ENCODE measurements around the gene NSMCE4A.
"Not testable (repeated sequence)": the region's sequence is repeated elsewhere in the genome, so short reads cannot be mapped to it uniquely, and the experiment has no call there.

The NSMCE4A gene

DNA sequence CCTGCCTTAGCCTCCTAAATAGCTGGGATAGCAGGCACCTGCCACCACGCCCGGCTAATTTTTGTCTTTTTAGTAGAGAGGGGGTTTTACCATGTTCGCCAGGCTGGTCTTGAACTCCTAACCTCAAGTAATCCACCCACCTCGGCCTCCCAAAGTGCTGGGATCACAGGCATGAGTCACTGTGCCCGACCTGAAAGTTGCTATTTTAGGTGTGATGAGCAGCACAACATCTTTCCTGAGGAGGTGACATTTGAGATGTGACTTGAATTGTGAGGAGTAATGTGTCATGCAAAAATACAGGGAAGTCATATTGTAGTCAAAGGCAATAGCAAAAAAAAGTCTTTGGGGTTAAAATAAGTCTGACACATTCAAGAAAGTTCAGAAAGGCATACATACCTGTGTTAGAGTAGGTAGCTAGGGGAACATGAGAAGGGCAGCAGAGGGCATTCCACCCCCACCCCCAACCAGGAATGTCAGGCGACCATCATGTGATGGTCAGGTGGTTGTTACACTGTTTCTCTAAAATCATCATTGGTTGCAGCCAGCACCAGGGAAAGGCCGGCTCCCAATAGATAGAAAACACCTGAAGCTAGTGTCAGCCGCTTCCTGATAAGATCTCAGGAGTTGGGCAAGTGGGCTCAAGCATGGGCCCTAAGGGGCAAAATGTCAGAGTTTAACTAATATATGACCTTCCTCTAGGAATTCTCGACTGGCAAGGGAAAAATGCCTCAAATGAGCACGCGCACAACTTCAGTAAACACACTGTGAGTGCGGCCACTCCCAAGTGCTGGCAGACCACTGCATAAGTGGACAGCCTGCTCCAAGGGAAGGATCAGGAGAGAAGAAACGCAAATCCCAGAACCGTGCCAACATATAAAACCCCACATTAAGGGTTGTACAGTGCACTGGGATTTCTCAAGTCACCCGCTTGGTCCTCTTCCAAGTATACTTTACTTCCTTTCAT, 13.6 kb upstream of the NSMCE4A start, which contains the start of gene TACC2:
Gene TACC2 (plus strand): TSS at position 803 of the 964 bp plus-strand sequence. CDS start 32,819 bp downstream, outside the sequence.
- peak; percentile 63 for ATAC-seq
- DNase-seq = peak; percentile 32

DNA sequence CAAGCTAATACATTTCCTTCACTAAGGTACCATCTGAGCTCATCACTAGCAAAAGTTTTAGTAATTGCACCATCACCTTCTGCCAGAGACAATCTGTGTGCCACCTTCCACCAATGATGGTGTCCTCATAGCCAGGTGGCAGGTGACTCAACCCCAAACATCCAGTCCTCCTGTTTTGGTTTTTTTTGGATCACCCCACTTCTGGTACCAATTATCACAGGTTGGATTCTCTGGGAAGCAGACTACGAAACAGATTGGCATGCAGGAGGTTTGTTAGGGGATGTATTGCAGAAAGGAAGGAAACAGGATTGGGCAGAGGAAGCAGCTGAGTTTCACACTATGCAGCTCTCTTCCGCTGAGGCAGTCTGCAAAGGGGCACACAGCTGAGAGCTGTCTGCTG, 9.4 kb upstream of the NSMCE4A start:
- ATAC-seq = no peak

DNA sequence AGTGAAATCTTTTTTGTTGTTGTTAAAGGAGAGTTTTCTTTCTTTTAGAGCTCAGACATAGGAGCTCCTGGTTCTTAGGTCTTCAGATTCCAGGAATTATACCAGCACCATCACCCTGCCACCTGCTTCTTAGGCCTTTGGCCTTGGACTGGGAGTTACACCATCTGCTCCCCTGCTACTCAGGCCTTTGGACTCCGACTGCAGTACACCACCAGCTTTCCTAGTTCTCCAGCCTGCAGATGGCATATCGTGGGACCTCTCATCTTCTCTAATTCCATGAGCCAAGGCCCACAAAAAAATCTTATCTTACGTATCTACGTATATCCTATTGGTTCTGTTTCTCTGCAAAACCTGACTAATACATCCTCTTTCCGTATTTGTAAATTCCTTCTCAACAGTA, 8.8 kb upstream of the NSMCE4A start:
- ATAC-seq = no peak
- no peak for DNase-seq

More for the DNA sequence above, 9.4 kb upstream of the NSMCE4A start:
- no peak for DNase-seq

DNA sequence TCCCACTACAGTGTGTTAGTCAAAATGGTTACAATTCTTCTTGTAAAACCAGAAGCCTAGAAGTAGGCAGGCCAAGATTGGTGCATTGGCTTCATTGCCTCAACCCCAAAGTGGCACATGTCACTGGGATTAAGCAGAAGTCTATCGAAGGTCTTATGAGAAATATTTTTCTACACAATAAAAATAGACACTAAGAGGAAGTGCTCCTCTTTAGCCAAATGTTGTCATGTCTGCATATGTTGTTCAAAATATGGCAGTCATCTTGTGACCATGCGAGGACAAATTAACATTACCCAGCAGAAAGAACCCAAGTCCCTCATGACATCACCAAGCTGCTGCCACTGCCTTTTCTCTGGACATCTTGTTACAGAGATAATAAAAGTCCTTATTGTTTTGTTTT, 6.3 kb upstream of the NSMCE4A start:
- DNase-seq (no peak), ATAC-seq (no peak)

DNA sequence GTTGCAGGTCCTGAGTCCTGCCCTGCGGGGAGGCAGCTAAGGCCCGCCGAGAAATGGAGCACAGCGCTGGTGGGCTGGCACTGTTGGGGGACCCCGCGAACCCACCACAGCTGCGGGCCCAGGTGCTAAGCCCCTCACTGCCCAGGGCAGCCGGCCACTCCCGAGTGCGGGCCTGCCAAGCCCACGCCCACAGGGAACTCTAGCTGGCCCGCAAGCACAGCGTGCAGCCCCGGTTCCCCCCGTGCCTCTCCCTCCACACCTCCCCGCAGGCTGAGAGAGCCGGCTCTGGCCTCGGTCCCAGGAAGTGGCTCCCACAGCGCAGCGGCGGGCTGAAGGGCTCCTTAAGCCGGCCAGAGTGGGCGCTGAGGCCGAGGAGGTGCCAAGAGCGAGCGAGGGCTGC, 3.5 kb upstream of the NSMCE4A start:
- no peak for DNase-seq

DNA sequence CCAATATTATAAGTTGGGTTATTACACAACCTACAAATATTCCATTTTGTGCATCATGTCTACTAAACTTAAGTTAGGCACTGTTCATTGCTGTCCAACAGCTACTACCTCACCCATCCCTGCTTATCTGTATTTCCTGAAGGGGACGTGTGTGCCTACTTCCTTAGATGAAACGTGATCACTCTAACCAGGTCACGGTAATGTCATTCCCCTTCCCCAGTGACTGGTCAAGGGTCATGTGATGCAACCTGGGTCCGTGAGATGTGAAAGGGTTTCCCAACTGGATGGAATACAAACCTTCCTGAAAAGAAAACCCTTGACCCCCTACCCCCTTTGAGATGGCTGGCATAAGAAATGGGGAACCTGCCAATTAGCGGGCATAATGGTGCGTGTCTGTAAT, 1.6 kb upstream of the NSMCE4A start:
- ATAC-seq = no peak
- DNase-seq = no peak

More for the DNA sequence above, 3.5 kb upstream of the NSMCE4A start:
- ATAC-seq = no peak

DNA sequence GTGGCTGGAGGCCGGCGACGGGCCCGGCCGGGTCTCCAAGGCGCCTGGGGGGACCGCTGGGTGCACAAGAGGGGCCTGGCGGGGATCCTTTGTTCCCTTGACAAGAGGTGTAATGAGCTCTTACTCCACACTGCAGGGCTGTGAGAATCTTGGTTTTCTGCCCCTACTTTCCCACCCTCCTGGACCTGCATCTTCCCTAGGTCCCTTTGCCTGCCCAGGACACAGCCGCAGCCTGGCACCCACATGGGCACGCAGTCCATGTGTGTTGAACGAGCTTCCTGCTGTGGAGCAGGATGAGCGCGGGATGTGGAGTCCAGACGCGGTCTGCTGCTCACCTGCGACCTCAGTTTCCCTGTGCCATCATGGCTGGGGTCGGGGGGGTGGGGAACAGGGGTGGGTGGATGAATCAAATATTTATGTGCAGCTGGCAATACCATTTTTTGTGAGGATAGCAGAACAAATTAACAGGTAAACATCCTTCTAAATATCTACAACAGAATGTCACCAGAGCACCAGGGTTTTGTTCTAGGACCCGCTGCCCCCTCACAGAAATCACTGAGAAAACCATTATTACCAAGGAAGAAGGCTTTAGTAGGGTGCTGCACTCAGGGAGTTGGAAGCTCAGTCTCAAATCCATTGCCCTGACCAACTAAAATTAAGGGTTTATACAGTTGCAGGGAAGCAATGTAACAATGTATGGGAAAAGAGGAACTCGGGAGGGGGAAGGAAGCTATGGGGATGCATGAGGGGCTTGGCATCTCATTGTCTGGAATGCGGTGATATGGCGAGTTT, 474 bp upstream of the NSMCE4A start:
- DNase-seq (no peak), ATAC-seq (peak; percentile 29)

DNA sequence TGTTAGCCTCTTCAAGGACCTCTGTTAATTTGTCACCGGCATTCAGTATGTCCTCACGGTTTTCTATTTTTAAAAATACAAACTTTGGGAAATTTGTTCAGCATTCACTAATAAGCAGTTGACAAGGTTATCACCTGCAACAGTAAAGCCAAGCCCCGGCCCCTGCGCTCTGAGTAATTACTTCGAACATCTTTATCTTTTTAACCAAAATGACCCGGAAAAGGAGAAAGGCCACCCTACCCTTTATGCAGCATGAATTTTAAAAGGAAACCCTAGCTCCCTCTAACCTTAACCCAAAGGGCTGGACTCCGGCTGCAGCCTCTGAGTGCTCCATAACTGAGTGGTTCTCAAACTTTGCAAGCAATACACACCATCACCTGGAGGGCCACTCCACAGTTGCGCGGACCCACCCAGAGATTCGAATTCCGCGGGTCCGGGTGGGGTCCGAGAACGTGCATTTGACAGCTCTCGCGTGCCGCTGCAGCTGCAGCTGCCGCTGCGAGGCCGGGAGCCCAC, 940 bp downstream of the NSMCE4A start:
- DNase-seq (no peak), ATAC-seq (peak; percentile 17)

DNA sequence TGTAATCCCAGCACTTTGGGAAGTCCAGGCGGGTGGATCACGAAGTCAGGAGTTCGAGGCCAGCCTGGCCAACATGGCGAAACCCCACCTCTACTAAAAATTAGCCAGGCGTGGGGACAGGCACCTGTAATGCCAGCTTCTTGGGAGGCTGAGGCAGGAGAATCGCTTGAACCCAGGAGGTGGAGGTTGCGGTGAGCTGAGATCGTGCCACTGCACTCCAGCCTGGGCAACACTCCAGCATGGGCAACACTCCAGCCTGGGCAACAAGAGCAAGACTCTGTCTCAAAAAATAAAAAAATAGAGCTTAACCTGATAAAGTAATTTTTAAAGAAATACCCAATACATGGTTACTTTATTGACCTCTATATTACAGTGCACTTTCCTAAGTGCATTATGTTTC, 5.9 kb downstream of the NSMCE4A start:
- not testable (repeated sequence) for DNase-seq, ATAC-seq

DNA sequence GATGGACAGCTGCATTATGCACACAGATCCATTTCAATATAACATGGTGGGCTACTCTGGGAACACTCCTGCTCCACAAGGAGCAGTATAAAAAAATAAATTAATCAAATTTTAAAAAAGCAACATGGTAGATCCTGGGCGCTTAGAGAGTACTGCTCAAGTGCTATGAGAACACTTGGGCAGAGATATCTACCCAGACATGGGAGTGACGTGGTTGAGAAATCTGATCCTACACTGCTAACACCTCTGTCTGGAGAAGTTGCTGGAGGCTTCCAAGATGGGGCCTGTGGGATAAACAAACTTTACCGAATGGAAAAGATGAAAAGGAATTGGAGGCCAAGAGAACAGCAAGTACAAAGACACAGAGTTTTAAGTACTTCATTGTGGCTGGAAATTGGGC, 9.0 kb downstream of the NSMCE4A start:
- no peak for DNase-seq
- no peak for ATAC-seq

DNA sequence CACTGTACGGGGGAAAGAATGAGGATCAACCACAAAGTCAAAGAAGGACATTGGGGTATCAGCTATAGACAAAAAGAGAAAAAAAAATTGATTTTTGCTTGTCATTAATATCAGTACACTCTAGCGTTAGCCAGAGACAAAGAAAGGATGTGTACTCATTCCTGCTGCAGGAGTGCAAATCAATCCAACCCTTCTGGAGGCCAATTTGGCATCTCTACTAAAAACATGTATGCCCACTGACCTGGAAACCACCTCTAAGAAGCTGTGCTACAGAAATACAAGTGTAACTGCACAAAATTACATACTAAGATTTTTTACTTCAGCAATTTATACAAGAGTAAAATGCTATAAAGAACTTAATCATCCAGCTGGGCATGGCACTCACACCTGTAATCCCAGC, 13.6 kb downstream of the NSMCE4A start:
- DNase-seq (no peak), ATAC-seq (no peak)

DNA sequence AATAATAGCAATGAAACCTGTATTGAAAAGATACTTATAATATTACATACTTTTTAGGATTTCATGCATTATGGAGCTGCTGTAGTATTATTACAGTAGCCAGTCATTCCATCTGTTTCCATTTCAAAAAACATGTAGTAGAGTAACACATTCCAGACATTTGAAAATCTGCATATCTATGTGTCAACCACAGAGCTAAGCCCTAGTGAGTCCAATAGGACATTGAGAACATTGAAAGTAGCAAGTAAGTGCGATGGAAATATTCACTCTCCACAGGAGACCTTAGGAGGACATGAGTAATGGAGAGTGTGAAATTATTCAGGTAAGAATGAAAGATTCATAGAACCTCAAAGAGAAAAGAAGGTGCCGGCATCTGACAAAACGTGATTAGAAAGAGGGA, 15.3 kb downstream of the NSMCE4A start:
- DNase-seq (no peak), ATAC-seq (peak; percentile 84)

DNA sequence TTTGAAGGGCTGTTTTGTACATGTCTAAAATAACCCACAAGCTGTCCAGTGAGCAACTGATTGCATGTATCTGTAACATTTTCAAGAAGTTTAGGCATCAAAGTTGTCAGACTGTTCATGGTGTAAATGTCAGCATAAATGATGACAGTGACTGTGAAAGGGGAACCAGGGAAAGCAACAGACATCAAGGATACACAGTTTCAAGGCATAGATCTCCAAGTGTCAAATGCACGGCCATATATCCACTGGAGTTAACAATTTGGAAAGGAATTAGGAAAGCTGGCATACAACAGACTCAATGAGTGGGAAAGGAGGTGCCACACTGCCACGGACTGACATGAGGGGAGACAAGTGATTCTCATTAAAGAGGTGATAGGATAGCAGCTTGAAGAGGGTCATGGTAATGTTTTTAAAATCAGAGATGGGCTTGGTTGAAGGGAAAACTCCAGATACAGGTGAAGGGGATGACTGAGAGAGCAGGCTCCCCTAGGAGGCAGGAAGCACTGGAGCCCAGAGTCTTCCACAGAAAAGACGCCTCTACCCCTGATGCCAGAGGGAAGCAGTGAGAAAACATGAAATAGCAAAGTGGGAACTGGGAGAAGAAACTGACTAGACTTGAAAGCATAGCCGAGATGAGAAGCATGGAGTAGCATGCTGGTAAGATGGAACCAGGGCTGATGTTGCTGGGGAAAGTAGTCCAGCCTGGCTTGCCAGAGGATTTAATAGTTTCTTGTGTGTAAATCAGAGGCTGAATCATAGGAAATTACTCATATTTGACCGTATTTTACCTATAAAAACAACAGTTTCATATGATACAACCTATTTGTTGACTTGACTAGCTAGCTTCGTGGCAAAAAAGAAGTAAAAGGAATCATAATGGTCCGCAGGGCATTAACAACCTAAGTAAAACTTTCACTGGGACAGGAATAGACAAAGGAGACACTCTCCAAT, 18.6 kb downstream of the NSMCE4A start:
- ATAC-seq (no peak), DNase-seq (no peak)

DNA sequence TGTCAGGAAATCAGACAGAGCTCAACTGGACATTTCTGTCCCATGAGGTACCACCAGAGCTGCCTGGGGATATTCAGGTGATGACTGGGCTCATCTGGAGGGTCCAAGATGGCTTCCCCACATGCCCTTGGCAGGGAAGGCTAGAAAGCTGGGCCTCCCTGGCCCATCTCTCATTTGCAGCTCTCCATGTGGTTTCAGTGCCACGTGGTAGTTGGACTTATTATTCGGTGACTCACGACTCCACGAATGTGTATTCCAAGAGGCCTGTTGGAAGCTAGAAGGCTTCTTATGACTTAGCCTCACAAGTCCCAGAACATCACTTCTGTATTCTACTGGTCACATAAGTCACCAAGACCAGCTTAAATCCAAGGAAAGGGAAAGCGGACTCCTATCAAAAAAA, 22.8 kb downstream of the NSMCE4A start:
- ATAC-seq (no peak), DNase-seq (no peak)

DNA sequence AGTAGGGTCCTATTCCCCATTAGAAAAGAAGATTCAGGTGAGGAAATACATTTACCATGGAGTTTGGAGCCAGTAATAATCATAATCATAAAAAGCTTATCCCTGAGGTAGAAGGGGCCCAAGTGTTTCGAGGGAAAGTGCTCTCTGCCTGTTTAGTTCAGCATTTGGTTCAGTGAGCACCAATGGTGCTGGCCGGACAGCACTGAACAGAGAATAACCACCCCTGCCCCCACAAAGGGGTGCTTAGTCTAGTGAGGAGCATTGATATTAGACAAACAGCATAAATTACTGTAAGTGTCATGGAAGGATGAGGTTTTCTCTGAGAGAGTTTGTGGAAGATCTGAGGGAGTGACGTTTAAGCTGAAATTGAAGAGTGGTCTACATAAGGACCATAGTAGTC, 25.6 kb downstream of the NSMCE4A start:
- no peak for DNase-seq
- no peak for ATAC-seq

DNA sequence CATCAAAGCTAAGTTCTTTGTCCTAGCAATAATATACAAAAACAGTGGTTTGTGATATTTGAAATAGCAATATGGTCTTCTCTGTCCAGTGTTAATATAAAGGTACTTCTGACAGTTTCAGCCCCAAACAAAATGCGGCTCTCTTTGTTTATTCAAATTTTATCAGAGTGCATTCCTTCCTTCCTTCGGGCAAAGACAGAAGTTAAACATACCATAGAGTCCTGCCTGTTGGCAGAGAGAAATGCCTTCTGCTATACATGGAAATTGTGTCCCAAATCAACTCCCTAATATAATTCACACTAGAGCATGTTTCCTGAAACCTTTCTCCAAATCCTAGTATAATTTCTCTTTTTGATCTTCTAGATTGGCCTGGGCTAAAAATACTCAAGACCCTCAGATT, 26.0 kb downstream of the NSMCE4A start:
- no peak for DNase-seq
- ATAC-seq = no peak

DNA sequence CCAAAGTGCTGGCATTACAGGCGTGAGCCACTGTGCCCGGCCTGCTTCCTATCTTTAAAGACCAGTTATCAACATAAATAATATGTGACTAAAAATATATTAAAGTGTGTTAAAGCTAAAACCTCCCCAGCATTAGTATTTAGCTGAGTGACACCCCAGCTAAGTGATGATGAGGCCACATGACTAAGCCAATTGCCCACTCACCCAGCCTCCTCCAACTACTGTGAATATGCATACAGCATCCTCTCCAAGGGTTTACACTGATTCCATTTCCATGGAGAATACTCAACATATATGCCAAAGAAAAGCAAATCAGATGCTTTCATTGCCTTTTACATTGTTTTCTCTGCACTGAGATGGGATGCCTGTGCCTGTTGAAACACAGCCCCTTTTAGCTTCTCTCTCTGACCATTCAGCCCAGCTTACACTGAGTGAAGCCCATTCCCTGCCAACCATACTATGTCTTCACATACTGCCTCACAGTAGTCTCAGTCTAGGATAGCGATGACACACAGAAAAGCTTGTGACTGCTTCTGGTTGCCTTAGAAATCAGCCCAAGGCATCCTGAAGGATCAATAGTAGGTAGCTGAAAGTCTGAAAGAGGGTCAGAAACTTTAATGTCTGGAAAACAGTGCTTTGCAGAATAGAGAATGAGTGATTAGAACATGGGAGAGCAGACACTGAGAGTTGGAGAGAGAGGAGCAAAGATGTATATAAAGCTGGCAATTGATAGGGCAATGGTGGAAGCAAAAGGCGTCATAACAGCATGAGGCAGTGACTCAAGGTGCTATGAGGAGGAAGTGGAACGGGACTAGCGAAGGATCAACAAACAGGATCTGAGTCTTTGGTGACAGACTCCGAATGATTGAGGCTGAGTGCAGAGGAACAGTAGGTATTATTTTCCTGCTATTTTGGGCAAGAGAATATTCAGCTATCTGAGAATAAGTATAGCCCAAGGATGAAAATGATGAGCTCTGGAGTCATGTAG, 27.4 kb downstream of the NSMCE4A start:
- DNase-seq = no peak
- no peak for ATAC-seq

DNA sequence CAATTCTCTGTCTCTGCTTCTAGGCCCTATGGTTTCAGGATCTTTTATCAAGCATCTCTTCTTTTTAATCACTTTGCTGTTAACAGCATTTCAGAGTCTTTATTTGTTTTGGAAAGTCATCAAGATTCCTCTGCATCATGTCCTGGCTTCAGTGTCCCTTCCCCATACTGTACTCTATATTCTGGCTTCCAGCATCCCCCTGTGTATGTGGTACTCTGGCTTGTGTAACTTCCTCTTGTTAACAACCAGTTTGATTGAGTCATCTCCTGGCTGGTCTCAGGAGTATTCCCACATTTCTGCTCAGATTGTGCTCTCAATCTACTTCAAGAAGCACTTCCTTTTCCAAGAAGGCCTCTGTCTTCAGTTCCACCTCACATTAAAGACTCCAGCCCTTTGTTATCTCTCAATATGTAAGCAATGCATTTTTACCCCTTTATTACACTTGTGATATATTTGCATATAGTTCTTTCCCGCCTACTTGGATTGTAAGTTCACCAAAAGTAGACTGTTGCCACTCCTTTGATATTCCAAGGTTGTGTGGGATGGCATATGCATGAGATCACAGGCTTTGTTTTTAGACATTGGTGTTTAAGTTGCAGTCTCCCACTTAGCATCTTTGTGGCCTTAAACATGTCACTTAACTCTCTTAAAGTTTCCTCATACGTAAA, 32.1 kb downstream of the NSMCE4A start:
- no peak for ATAC-seq
- DNase-seq = no peak

DNA sequence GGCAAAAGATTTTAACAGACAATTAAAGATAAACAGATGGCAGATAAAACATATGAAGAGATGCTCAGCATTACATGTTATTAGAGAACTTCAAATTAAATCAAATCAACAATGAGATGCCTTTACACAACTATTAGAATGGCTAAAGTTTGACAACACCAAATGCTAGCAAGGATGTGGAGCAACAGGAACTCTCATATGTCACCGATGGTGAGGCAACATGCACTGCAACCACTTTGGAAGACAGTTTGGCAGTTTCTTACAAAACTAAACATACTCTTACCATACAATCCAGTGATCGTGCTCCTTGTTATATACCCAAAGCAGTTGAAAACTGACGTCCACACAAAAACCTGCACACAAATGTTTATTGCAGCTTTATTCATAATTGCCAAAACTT, 33.5 kb downstream of the NSMCE4A start:
- DNase-seq = no peak
- no peak for ATAC-seq

DNA sequence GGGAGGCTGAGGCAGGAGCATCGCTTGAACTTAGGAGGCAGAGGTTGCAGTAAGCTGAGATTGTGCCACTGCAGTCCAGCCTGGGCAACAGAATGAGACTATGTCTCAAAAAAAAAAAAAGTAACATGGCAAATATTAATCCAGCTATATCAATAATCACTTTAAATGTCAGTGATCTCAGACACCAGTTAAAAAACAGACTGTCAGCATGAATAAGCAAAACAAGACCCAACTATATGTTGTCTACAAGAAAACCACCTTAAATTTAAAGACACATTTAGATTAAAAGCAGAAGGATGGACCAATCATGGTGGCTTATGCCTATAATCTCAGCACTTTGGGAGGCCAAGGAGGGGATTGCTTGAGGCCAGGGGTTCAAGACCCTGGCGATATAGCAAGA, 38.7 kb downstream of the NSMCE4A start:
- ATAC-seq (no peak), DNase-seq (no peak)

Data from stimulated activated naive CD8-positive, alpha-beta T cell treated with anti-CD3 and anti-CD28 coated beads, Interleukin-15, Interleukin-2, amounts not matched to agents 100 U/mL and 50 U/mL, for 24 hours (primary cell).